ENCODE measurements around the gene PRDM2.

PRDM2 gene

DNA sequence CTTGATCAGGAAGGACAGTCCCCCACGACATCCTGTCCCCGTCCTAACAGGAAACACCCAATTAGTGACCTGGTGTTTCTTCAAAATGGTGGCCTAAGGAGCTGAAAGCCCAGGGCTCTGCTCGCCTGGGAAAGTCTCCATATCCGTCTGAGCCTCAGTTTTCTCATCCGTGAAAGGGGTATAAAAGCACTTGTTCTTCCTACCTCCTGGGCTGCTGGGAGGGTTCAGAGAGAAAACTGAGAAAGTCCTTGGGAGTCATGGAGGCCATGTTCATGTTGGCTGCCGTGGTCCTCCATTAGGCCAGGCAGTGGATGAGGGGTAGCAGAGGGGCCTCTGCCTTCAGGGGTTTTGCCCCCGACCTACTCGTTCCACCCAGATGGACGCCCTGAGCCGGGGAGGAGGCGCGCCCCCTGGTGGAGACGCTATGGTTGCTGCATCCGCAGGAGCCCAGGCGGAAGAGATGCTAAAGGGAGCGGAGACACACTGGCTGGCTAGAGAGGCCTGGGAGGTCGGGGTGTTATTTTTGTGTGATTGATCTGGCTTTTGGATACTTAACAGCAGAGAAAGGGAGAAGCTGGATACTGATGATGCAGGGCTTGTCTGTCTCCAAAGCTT, 113.5 kb downstream of the PRDM2 start:
- peak; percentile 6 for DNase-seq (ENCODE audit: low read depth)

DNA sequence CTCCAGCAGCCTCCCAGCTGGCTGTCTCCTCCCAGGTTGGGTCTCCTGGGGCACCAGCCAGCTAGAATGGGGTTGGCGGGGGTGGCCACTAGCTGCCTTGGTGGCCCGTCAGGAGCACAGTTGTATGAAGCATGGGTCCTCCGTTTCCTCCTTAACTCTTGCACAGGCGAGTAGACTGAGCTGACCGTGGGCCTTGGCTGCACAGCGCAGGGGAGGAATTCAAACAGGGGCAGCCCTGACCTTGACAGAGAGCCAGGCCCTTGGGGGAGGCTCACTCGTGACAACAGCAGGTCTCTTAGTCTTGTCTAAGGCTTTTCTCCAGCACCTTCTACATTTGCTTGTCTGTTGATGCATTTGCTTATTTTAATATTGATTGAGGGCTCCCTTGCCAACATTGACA, 114.1 kb downstream of the PRDM2 start:
- DNase-seq (ENCODE audit: low read depth), result no peak

DNA sequence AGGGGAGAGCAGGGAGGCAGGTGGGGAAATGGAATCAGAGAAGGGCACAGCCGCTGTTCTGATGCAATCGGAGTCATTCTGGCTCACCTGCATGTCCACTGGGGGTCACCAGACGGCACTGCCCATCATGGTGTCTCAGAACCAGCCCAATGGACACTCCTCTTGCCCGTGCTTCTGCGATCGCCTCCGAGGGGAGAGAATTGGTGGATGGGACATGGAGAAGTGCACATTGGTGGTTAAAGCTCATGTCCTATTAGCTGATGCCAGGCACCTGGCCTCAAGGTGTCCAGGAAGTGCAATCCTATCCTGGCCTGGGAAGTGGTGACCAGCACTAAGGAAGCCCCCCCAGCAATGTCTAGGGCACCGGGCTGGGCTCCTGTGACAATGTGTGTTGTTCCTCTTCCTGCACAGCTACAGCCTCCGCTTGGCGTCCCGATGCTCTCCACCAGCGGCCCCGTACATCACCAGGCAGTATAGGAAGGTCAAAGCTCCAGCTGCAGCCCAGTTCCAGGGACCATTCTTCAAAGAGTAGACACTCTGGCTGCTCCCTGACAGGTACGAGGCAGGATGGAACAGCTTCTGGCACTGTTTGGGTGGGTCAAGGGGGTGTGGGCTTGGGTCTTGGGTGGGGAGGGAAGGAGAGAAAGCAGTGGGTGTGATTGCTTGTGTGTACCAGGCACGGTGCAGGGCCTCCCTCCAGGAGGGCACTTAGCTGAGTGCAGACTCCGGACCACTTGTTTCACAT, 116.2 kb downstream of the PRDM2 start:
- no peak for DNase-seq (ENCODE audit: low read depth)

DNA sequence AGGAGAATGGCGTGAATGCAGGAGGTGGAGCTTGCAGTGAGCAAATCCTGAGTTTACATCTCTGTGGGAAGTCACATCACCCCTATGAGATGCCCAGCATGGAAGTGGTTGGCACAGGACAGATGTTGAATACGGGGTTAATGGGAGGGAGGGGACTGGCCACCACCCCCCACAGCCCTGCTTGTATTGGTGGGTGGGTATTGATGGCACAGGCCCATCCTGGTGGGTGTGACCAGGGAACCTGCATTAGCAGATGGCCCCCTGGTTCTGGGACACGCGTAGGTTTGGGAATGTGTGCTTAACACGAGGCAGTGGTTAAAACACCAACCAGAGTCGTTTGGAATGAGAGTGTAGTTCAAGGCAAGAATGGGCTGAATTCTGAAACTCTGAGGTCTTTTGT, 117.9 kb downstream of the PRDM2 start:
- DNase-seq (ENCODE audit: low read depth), result no peak

DNA sequence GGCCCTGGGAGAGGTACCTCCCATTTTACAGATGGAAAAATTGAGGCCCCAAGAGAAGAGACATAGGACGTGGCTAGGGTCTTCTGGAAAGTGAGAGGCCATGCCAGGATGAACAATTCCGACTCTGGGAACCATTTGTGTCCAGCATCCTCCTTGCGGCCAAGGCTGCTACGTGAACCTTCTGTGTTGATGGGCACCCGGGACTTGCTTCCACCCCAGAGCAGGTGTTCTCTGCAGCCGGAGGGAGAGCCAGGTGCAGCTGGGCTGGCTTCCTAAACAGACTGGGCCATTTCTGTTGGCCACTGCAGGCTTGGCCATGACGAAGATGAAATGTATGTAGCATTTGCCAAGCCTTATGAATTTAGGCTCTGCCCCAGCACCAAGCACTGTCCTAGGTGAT, 118.9 kb downstream of the PRDM2 start:
- no peak for DNase-seq (ENCODE audit: low read depth)

DNA sequence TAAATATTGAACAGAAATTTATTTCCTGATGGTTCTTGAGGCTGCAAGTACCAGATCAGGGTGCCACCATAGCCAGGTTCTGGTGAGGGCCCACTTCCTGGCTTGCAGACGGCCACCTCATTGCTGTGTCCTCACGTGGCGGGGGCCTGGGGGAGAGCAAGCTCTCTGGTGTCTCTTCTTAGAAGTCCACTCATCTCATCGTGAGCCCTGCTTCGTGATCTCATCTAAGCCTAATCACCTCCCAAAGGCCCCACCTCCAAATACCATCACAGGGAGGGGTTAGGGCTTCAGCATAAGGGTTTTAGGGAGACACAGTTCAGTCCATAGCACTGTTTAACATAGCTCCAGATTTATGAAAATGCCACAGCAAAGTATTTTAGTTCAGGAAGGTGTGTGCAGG, 119.7 kb downstream of the PRDM2 start:
- no peak for DNase-seq (ENCODE audit: low read depth)

DNA sequence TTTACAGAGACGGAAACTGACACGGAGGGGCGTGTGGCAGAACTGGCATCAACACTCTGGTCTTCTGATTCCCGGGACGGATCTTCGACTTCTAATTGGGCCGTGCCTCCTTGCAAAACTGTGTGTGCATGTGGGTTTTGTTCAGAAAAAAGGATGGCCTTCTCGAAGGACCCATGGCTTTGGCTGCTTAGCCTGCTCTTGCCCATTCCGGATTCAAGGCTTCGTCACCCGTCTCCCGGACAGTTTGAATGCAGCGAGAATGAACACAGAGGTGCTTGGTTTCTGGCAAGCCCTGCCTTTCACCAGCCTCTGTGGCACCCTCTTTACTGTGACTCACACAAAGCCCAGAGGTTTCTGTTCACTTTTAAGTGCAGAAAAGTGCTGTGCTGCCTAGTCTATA, 120.1 kb downstream of the PRDM2 start:
- DNase-seq (ENCODE audit: low read depth), result no peak

DNA sequence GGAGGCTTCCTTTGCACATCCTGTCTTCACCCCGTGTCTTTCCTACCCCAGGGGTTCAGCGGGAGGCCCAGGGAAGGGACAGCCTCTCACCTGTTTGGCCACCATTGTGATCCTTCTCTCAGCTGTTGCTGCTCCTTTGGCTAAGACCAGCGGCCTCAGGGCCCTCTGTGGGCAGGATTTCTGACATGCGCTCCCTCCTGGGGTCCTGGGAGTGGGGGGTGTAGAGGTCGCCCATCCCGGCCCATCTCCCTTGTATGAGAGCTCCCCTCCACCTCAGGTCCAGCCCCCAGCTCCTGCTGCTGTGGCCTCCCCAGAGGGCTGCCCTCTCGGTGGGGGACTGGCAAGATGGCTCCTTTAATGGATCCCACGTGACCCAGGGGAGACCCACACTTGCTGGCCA, 120.5 kb downstream of the PRDM2 start:
- no peak for DNase-seq (ENCODE audit: low read depth)

DNA sequence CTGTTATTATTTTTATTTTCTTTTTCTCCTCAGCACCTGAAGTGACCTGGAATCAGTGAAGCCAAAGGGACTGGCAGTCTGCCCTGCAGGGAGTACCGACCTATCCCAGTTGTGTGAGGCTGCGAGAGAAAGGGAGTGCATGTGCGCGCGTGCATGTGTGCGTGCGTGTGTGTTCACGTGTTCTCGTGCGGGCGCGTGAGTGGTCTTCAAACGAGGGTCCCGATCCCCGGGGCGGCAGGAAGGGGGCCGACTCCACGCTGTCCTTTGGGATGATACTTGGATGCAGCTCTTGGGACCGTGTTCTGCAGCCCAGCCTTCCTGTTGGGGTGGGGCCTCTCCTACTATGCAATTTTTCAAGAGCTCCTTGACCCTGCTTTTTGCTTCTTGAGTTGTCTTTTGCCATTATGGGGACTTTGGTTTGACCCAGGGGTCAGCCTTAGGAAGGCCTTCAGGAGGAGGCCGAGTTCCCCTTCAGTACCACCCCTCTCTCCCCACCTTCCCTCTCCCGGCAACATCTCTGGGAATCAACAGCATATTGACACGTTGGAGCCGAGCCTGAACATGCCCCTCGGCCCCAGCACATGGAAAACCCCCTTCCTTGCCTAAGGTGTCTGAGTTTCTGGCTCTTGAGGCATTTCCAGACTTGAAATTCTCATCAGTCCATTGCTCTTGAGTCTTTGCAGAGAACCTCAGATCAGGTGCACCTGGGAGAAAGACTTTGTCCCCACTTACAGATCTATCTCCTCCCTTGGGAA, 123.3 kb downstream of the PRDM2 start:
- DNase-seq (ENCODE audit: low read depth), result no peak

DNA sequence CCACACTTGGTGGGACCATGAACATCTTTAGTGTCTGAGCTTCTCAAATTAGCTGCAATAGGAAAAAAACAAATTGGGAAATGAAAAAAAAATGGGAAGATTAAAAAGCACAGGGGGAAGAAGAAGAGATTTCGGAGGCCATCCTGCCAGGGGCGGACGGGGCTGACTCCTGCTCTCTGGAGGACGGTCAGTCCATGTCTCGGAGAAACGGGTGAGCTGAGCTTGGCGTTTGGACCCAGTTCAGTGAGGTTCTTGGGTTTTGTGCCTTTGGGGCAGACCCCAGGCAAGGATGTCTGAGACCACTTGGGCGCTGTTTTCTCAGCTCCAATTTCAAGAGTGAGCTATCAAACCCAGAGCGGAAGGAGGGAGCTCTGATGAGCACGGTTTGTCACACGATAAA, 123.9 kb downstream of the PRDM2 start:
- no peak for DNase-seq (ENCODE audit: low read depth)

DNA sequence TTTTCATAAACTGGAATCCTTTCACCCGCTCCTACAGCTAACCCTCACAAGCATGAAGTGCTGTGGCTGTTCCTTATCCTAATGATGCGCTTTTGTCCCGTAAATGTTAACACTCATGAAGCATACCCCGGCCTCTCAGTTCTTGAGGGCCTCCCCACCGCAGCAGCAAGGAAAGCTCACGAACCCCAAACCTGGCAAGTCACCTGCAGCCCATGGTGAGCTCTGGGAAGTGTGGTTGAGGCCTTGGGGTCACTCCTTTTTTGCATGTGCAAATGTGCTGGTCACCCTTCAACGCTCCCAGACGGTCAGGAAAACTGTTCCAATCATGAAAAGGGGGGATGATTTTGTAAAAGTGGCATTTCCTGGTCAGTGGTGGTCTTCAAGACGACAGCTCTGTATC, 124.6 kb downstream of the PRDM2 start:
- no peak for DNase-seq (ENCODE audit: low read depth)

DNA sequence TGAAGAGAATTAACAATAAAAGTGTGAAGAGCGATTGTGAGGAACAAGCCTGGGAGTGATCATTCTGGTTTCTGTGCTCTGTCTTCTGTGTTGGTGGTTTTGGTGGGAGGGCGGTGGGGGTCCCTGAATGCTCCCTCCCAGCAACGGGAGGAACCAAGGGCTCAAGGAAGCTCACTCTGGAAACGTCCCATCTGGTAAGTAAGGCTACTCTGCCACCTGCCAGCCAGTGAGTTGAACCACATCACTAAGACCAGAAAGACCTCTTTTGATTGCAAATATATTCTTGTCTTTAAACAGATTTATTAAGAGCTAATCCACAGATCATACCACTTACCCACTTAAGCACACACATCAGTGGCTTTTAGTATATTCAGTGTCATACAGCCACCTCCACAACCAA, 125.0 kb downstream of the PRDM2 start:
- no peak for DNase-seq (ENCODE audit: low read depth)

DNA sequence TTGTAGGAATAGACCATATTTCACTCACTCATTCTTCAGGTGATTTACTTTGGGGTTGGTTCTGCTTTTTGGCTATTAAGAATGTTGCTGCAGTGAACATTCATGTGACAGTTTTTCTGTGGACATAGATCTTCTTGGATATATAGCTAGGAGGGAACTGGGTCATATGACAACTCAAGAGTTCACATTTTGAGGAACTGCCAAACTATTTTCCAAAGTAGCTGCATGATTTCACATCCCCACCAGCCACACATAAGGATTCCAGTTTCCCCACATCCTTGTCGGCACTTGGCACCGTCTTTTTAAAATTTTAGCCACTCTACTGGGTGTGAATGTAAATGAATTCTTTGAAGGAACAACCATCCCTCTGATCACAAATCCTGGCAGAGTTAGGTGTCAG, 126.0 kb downstream of the PRDM2 start:
- no peak for DNase-seq (ENCODE audit: low read depth)

DNA sequence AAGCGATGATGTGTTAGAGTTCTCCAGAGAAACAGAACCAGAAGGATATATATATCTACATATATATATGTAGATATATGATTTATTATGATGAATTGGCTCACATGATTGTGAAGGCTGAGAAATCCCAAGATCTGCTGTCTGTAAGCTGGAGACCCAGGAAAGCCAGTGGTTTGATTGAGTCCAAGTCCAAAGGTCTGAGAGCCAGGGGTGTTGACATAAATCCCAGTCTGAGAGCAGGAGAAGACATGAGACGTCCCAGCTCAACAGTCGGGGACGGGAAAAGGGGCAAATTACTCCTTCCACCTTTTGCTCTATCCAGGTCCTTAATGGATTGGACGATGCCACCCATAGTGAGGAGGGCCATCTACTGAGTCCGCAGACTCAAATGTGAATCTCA, 126.6 kb downstream of the PRDM2 start:
- no peak for DNase-seq (ENCODE audit: low read depth)

DNA sequence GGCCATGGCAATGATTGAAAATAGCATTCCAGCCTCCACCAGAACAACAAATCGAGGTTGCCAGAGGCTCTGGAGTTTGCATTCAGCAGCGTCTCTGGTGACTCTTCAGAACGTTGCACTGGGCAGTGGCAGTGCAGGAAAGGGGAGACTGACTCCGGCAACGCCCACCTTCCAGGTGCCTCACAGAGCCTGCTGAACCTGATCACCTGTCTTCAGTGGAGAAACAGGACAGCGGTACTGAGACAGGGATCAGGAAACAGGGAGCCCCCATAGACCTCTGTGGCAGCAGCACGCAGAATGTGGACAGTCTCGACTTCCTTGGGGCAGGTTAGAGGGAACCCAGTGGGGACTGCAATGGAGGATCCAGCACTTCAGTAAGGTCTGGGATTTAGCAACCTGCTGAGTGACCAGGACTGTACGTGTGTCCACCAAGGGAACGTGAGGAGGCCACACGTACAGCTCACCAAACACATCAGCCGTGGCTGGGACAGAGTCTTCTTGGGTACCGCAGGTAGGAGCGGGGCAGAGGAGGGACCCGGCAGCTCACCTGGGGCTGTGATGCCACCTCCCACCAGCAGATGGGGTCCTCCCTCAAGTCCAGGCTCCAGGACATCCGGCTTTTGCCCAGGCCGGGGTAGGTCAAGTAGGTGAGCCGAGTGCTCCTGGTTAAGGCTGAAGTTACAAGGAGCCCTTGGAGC, 128.6 kb downstream of the PRDM2 start:
- no peak for DNase-seq (ENCODE audit: low read depth)

DNA sequence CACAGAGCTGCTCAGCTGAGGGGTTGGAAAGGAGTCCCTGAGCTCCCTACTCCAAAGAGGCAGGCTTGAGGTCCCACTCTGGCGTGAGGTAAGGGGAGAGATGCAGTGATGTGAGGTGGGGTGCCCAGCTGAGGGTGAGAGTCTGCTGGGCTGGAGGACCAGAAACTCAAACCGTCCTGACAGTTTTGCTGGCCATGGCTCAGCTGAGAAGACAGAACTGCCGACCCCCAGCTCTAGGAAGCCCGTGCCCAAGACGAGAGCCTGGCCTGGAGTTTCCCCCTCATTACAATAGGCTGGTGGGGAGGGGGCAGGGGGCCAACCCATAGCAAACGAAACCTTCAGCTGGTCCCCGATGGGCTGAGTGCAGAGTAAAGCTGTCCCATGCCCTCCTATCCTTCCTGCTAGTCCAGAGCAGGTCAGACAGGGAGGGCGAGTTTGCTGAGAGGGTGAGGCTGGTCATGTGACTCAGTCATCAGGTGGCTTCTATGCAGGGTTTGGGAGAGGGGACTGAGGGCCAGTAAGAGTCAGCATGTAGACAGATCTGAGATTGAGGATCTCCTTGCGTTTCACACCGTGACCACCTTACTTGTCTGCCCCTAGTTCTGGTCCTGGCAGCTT, 129.3 kb downstream of the PRDM2 start:
- no peak for DNase-seq (ENCODE audit: low read depth)

DNA sequence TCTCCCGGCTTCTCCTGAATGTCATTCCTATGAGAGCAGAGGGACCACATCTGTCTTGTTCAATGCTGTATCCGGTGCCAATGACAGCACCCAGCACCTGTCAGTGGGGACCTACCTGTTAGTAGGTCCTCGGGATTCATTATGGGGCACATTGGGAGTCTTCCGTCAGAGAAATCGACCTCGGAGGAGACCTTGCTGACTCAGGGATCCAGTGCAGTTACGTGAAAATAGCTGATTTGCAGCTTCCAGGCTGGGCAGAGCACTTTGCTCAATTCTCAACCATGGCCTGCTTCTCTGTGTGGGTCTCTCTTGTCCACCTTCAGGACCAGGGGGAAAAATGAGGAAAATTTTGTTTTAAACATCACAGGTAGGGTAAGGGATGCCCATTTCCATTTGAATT, 130.2 kb downstream of the PRDM2 start:
- DNase-seq (ENCODE audit: low read depth), result no peak

DNA sequence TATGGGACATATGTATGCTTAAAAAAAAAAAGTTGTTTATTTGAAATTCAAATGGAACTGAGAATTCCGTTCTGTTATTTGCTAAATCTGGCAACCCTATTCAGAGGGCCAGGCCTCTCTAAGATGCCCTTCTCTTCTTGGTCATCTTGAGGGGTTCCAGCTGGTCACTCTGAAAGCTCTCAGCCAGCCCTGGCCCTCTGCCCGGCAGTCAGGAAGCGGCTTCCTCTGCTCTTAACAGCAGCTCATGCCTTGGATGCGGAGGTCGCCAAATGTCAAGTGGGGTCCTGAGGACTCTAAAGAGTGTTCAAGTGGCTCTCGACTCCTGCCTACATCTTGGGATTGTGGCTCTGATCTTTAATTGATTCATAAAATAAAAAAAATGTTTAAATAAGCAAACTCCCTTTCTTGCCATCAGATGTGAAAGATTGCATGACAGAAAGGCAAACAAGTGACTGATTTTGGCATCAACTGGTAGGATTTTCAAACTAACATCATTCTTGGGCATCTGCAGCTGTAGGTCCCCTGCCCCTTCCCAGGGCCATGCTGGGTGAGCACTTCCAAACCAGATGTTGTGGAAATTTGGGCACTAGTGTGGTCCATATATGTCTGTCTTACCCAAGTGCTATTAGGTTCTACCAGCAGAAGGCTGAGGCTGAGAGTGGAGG, 130.8 kb downstream of the PRDM2 start:
- no peak for DNase-seq (ENCODE audit: low read depth)

DNA sequence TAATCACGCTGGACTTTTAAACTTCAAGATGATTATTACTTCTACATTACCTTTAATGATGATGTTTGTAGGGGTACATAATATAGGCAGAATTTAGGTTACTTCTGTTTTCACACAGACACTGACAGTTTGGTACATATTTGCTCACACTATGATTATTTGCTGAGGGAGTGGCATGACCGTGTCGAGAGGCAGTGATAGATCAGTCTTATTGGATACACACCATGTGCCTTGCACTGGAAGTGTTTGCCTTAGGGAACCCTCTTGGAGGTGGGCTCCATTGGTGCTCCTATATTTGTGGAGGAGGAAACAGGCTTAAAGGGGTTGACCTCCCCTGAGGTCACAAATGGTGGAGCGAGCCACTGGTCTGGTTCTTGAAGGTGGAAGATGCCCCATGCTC, 132.1 kb downstream of the PRDM2 start:
- DNase-seq (ENCODE audit: low read depth), result no peak

DNA sequence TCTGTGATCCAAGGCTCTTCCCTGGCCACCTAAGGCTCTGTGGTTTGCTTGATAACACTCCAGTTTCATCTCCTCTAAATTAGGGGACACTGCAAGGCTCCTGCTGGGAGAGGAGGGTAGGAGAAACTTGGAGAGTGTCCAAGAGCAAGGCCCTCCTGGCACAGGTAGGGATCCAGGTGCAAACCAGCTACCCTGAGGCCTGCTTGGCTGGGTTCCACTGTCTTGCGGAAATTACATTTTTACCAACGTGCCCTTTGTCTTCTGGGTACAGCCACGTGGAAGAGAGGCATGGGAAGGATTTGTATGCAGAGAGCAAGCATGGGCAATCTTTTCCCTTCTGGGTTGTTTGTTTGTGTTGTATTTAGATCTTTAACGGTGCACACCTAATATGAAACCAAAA, 132.5 kb downstream of the PRDM2 start:
- no peak for DNase-seq (ENCODE audit: low read depth)

DNA sequence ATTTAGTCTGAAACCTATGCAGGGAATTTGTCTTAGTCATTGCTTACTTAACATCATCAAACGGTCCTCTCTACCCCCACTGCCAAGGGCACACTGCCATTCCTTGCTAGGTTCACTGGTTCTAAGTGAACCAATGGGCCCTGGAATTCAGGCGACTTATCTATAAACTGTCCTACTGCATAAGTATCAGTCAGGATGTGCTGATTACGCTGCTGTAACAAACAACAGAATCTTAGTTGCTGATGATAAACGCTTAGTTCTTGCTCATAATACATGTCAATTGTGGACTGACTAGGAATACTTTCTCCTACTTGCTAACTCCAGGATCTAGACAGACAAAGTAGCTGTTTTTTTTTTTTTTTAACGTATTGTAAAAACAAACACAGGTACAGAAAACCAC, 136.1 kb downstream of the PRDM2 start:
- no peak for DNase-seq (ENCODE audit: low read depth)

DNA sequence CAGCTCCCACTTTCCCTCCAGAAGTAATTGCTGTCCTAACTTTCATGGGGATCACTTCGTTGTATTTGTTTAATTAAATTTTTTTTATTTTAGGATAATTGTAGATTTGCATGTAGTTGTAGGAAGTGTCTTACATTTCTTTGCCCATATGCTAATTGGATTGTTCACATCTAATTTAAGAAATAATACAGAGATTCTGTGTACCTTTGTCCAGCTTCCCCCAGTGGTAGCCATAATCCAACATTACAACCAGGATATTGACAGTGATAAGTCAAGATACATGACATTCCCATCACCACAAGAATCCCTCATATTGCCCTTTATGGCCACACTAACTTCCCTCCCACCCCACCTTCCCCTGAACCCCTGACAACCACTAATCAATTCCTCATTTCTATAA, 136.6 kb downstream of the PRDM2 start:
- DNase-seq (ENCODE audit: low read depth), result no peak
